KMS-11 (cell line): Measurements from ENCODE around the gene HELZ.

Experiments
- H2AFZ ChIP-seq: fragments of 200-600 bp; sonication (generic); 2 replicates; pipeline ENCODE4 v1.6.1; 2016; ENCODE audit warnings: antibody characterized with exemption, mixed run types, low read depth
- H3K27ac ChIP-seq: fragments of 200-600 bp; sonication (generic); 2 replicates; pipeline ENCODE4 v1.6.1; 2016; ENCODE audit warnings: mild to moderate bottlenecking, mixed run types
- H3K27me3 ChIP-seq: fragments of 200-600 bp; sonication (generic); 2 replicates; pipeline ENCODE4 v1.6.1; 2017; ENCODE audit warnings: mild to moderate bottlenecking, low read depth, mixed run types, moderate library complexity; ENCODE audit not compliant: insufficient read depth
- H3K36me3 ChIP-seq: fragments of 200-600 bp; sonication (generic); 2 replicates; pipeline ENCODE4 v1.6.1; 2017; ENCODE audit warnings: mild to moderate bottlenecking, mixed run types; ENCODE audit not compliant: insufficient read depth
- H3K4me1 ChIP-seq: fragments of 200-600 bp; sonication (generic); 2 replicates; pipeline ENCODE4 v1.6.1; 2016; ENCODE audit warnings: mild to moderate bottlenecking, low read depth, mixed run types; ENCODE audit not compliant: poor library complexity, severe bottlenecking
- H3K4me2 ChIP-seq: fragments of 200-600 bp; sonication (generic); 2 replicates; pipeline ENCODE4 v1.7.0; 2016; ENCODE audit warnings: mild to moderate bottlenecking, mixed run types
- H3K4me3 ChIP-seq: fragments of 200-600 bp; sonication (generic); IDR thresholded peaks from 2 replicates; pipeline ENCODE4 v1.6.1; 2017; ENCODE audit warnings: low read depth, low read length, mixed read lengths; ENCODE audit not compliant: insufficient read depth
- H3K79me2 ChIP-seq: fragments of 200-600 bp; sonication (generic); 2 replicates; pipeline ENCODE4 v1.6.1; 2016; ENCODE audit warnings: low read depth, mixed run types; ENCODE audit not compliant: insufficient read depth
- H3K9ac ChIP-seq: fragments of 200-600 bp; sonication (generic); 2 replicates; pipeline ENCODE4 v1.6.1; 2016; ENCODE audit warnings: mild to moderate bottlenecking, mixed run types
- H4K20me1 ChIP-seq: fragments of 200-600 bp; sonication (generic); 2 replicates; pipeline ENCODE4 v1.6.1; 2016; ENCODE audit warnings: mild to moderate bottlenecking, mixed run types; ENCODE audit not compliant: insufficient read depth
- TF ChIP-seq, protein P1 (sequence below): fragments of 200-600 bp; sonication (generic); conservative IDR thresholded peaks from 2 replicates; pipeline ENCODE4 v1.6.1; 2017; ENCODE audit warnings: low read depth, mild to moderate bottlenecking, antibody characterized with exemption, low read length, moderate library complexity, mixed read lengths

Gene HELZ

DNA sequence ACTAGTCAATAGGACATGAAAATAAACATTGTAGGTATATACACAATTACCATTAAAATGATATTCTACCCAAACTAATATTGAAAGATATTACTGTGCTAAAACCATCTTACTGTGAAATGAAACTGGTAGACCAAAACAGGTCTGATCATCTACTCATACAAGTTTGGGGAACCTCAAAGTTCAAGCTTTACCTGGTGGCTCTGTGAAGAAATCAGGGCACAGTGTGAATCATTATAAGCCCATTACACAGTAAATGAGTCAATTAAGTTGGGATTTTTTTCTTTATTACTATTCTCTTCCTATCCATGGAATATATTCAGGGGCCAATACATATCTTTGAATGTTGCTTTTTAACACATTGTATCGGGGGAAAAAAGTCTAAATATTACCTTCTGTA is 57.1 kb downstream of the HELZ start:
- Histone ChIP-seq H3K79me2 (no peaks in the 10 kb centered on the region), H4K20me1 (no peaks in the 10 kb centered on the region), H3K27me3 (no peaks in the 10 kb centered on the region), H3K36me3 (no peaks in the 10 kb centered on the region; the same call in 1 of the 2 replicates), H3K4me1 (no peaks in the 10 kb centered on the region), H3K4me3 (no peak overlapping the region), H3K4me2 (no peak overlapping the region), H3K9ac (no peak overlapping the region), H2AFZ (no peak overlapping the region), H3K27ac (no peak overlapping the region)
- TF ChIP-seq, protein P1, sequence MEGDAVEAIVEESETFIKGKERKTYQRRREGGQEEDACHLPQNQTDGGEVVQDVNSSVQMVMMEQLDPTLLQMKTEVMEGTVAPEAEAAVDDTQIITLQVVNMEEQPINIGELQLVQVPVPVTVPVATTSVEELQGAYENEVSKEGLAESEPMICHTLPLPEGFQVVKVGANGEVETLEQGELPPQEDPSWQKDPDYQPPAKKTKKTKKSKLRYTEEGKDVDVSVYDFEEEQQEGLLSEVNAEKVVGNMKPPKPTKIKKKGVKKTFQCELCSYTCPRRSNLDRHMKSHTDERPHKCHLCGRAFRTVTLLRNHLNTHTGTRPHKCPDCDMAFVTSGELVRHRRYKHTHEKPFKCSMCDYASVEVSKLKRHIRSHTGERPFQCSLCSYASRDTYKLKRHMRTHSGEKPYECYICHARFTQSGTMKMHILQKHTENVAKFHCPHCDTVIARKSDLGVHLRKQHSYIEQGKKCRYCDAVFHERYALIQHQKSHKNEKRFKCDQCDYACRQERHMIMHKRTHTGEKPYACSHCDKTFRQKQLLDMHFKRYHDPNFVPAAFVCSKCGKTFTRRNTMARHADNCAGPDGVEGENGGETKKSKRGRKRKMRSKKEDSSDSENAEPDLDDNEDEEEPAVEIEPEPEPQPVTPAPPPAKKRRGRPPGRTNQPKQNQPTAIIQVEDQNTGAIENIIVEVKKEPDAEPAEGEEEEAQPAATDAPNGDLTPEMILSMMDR = no peak

DNA sequence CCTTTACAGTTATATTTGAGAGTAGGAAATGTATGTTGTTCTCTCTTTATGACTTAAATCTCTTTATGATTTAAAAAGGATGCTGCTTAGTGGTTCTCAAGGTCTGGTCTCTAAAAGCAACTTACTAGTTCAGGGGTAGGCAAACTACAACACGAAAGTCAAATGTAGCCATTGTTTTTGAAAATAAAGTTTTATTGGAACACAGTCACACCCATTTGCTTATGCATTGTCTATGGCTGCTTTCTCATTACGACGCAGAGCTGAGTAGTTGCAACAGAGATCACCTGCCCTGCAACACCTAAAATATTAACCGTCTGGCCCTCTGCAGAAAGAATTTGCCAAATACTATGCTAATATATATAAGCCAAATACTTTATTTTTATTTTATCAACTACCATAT is 58.2 kb downstream of the HELZ start:
- no peak overlapping the region for H3K9ac ChIP-seq
- H3K4me3 ChIP-seq = no peak overlapping the region
- no peaks in the 10 kb centered on the region for H3K79me2 ChIP-seq
- H3K4me2 ChIP-seq = no peak overlapping the region
- no peaks in the 10 kb centered on the region for H3K4me1 ChIP-seq
- no peaks in the 10 kb centered on the region; the same call in 1 of the 2 replicates for H3K36me3 ChIP-seq
- H3K27ac ChIP-seq = no peak overlapping the region
- TF ChIP-seq, protein P1 = no peak
- H3K27me3 ChIP-seq = no peaks in the 10 kb centered on the region
- no peaks in the 10 kb centered on the region for H4K20me1 ChIP-seq
- H2AFZ ChIP-seq = no peak overlapping the region

DNA sequence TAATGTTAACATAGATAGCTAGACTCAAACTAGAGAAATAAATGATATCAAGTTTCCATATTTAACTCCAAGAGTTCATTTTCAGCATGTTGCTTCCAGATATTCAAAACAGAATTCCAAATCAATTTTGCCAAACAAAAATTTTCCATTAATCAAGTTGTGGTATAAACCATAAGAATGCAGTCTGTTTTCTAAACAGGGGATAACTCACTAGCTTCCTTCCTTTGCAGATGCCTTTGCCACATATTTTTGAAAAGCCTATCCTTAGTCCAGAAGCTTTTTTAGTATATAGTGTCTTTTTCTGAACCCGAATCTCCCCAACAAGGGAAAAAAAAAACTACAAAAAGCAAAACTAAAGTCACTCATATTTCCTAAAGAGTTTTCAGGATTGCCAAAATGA is 61.5 kb downstream of the HELZ start:
- TF ChIP-seq, protein P1 = no peak
- Histone ChIP-seq H3K36me3 (no peaks in the 10 kb centered on the region; the same call in 1 of the 2 replicates), H3K4me2 (no peak overlapping the region), H3K79me2 (no peaks in the 10 kb centered on the region), H3K4me1 (no peaks in the 10 kb centered on the region), H3K27me3 (no peaks in the 10 kb centered on the region), H2AFZ (no peak overlapping the region), H4K20me1 (no peaks in the 10 kb centered on the region), H3K4me3 (no peak overlapping the region), H3K9ac (no peak overlapping the region), H3K27ac (no peak overlapping the region)

DNA sequence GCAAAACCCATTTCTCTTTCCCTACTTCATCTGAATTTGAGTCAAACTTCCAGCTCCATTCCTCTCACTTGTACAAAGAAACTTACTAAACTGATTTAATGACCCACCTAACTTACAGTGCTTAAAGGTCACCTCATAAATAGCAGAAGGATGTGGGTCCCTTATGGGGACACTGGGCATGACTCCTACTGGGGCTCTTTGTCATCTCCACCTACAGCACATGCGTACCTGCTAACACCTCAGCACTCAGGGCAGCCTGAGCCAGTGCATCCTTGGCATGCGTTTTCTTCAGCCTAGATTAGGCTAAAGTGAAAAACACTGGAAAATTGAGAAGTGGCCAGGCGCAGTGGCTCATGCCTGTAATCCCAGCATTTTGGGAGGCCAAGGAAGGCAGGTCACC is 63.2 kb downstream of the HELZ start:
- Histone ChIP-seq H3K4me2 (no peak overlapping the region), H3K4me3 (no peak overlapping the region), H3K79me2 (no peaks in the 10 kb centered on the region), H3K9ac (no peak overlapping the region), H3K27me3 (no peaks in the 10 kb centered on the region), H3K27ac (no peak overlapping the region), H4K20me1 (no peaks in the 10 kb centered on the region), H3K4me1 (no peaks in the 10 kb centered on the region), H2AFZ (no peak overlapping the region), H3K36me3 (no peaks in the 10 kb centered on the region)
- TF ChIP-seq, protein P1 = no peak
